Stimulated activated CD8-positive, alpha-beta memory T cell treated with anti-CD3 and anti-CD28 coated beads, Interleukin-15, amount 100 ng/mL, for 1 hour (primary cell): Measurements from ENCODE around the gene SKOR2.
"Not testable (repeated sequence)": the region's sequence is repeated elsewhere in the genome, so short reads cannot be mapped to it uniquely, and the experiment has no call there.

Experiments
- DNase-seq: peaks from one replicate; pipeline ENCODE4 v3.0.0-alpha.2; 2020; ENCODE audit warnings: low read depth

The SKOR2 gene

GRCh38 chr18:47254341-47254939 is 3.0 kb upstream of the SKOR2 start:
- no peak for DNase-seq

GRCh38 chr18:47253101-47253654 is 1.7 kb upstream of the SKOR2 start:
- DNase-seq: no peak

GRCh38 chr18:47250391-47251046 is 941 bp downstream of the SKOR2 start:
- DNase-seq: no peak

GRCh38 chr18:47249314-47249981 is 2.0 kb downstream of the SKOR2 start:
- no peak for DNase-seq

- DNase-seq: no peak
These were observed 2.7 kb downstream of the SKOR2 start for GRCh38 chr18:47248604-47249313.

GRCh38 chr18:47248115-47248603 is 3.3 kb downstream of the SKOR2 start:
- DNase-seq: no peak

- DNase-seq: no peak
These were observed 3.9 kb downstream of the SKOR2 start for GRCh38 chr18:47247416-47248114.

- DNase-seq: no peak
These were observed 4.4 kb downstream of the SKOR2 start for GRCh38 chr18:47247036-47247415.

- no peak for DNase-seq
These were observed 5.2 kb downstream of the SKOR2 start for GRCh38 chr18:47246027-47246971.

- no peak for DNase-seq
These were observed 7.4 kb downstream of the SKOR2 start for GRCh38 chr18:47244086-47244485.

- DNase-seq: no peak
These were observed 16.4 kb downstream of the SKOR2 start for GRCh38 chr18:47235096-47235495.

GRCh38 chr18:47226660-47227059 is 24.8 kb downstream of the SKOR2 start:
- DNase-seq: no peak

GRCh38 chr18:47215554-47216138 is 35.8 kb downstream of the SKOR2 start:
- no peak for DNase-seq

- no peak for DNase-seq
These were observed 42.3 kb downstream of the SKOR2 start for GRCh38 chr18:47209171-47209570.

- DNase-seq: no peak
These were observed 44.4 kb downstream of the SKOR2 start for GRCh38 chr18:47206945-47207637.

- no peak for DNase-seq
These were observed 46.4 kb downstream of the SKOR2 start for GRCh38 chr18:47204908-47205522.

GRCh38 chr18:47203626-47204464 is 47.6 kb downstream of the SKOR2 start:
- DNase-seq: no peak

- DNase-seq: not testable (repeated sequence)
These were observed 55.5 kb downstream of the SKOR2 start for GRCh38 chr18:47195961-47196360.
